IMR-90 (cell line): ENCODE results near the gene PLXNA4. TPM values are rescaled to one million over a fixed set of nuclear protein-coding genes. Genes with fewer than 3 reads are reported as not detected.

Experiments
- ATAC-seq: fragments of 200-7000 bp; cut with Tn5 transposase; 2 replicates; pipeline ENCODE4 v1.9.1; 2020; ENCODE audit warnings: low read depth, mild to moderate bottlenecking, moderate library complexity
- BruUV-seq: library from RNA; stranded (reverse); fragments of 400-500 nt; replicated peaks from 2 replicates; lab custom pipeline; 2021; lab: Mats Ljungman, UMichigan
- CTCF ChIA-PET: fragments of 300-600 bp; formaldehyde crosslinking; extraction: SDS; loops from one replicate; lab custom pipeline; 2021; ENCODE audit warnings: antibody characterized with exemption; lab: Yijun Ruan, JAX
- POLR2A ChIA-PET: fragments of 300-600 bp; sonication (Branson Sonifier 250); formaldehyde crosslinking; loops from one replicate; lab custom pipeline; 2022; ENCODE audit warnings: antibody characterized with exemption; ENCODE audit not compliant: unreplicated experiment; lab: Charles Lee
- DNase-seq: peaks from one replicate; pipeline ENCODE4 v3.0.0; 2013
- H2AFZ ChIP-seq: replicated peaks from 2 replicates; pipeline ENCODE3; 2013; ENCODE audit warnings: low read length, mild to moderate bottlenecking; ENCODE audit not compliant: poor library complexity
- H2AK5ac ChIP-seq: 2 replicates; pipeline ENCODE4 v1.6.1; 2013; ENCODE audit warnings: low read depth, low read length, inconsistent platforms
- H2AK9ac ChIP-seq: replicated peaks from 2 replicates; pipeline ENCODE3; 2013; ENCODE audit warnings: mild to moderate bottlenecking, low read depth, low read length, moderate library complexity; ENCODE audit not compliant: poor library complexity
- H2BK120ac ChIP-seq: 2 replicates; pipeline ENCODE4 v1.6.1; 2013; ENCODE audit warnings: low read depth, low read length, inconsistent platforms
- H2BK15ac ChIP-seq: 3 replicates; pipeline ENCODE4 v1.6.1; 2013; ENCODE audit warnings: low read depth, low read length, inconsistent platforms
- H2BK20ac ChIP-seq: 2 replicates; pipeline ENCODE4 v1.6.1; 2013; ENCODE audit warnings: low read depth, mild to moderate bottlenecking, inconsistent platforms, low read length, moderate library complexity
- H2BK5ac ChIP-seq: 2 replicates; pipeline ENCODE4 v1.6.1; 2013; ENCODE audit warnings: mild to moderate bottlenecking, low read depth, low read length, inconsistent platforms; ENCODE audit not compliant: poor library complexity, severe bottlenecking
- H3K14ac ChIP-seq: replicated peaks from 2 replicates; pipeline ENCODE4 v1.6.1; 2013; ENCODE audit warnings: low read depth, low read length, inconsistent platforms
- H3K18ac ChIP-seq: 2 replicates; pipeline ENCODE4 v1.6.1; 2013; ENCODE audit warnings: low read depth, low read length, control low read depth
- H3K23ac ChIP-seq: 2 replicates; pipeline ENCODE4 v1.6.1; 2013; ENCODE audit warnings: low read depth, low read length, inconsistent platforms
- H3K27ac ChIP-seq: 2 replicates; pipeline ENCODE4 v1.5.1; 2013; ENCODE audit warnings: mild to moderate bottlenecking, control low read depth, low read length; ENCODE audit not compliant: insufficient read depth
- H3K27me3 ChIP-seq: 2 replicates; pipeline ENCODE4 v1.6.1; 2013; ENCODE audit warnings: low read length; ENCODE audit not compliant: control insufficient read depth, insufficient read depth
- H3K36me3 ChIP-seq: 2 replicates; pipeline ENCODE4 v1.6.1; 2013; ENCODE audit warnings: low read length, mixed read lengths; ENCODE audit not compliant: control insufficient read depth, insufficient read depth
- H3K4ac ChIP-seq: 2 replicates; pipeline ENCODE4 v1.6.1; 2013; ENCODE audit warnings: low read depth, low read length, inconsistent platforms
- H3K4me1 ChIP-seq: 2 replicates; pipeline ENCODE4 v1.6.1; 2013; ENCODE audit warnings: low read length, mixed read lengths; ENCODE audit not compliant: control insufficient read depth, insufficient read depth
- H3K4me2 ChIP-seq: 2 replicates; pipeline ENCODE4 v1.6.1; 2013; ENCODE audit warnings: low read depth, mild to moderate bottlenecking, control low read depth, low read length, moderate library complexity
- H3K4me3 ChIP-seq: 2 replicates; pipeline ENCODE4 v1.5.1; 2013; ENCODE audit warnings: low read depth, mild to moderate bottlenecking, control low read depth, low read length, moderate library complexity; ENCODE audit not compliant: insufficient read depth
- H3K56ac ChIP-seq: 2 replicates; pipeline ENCODE4 v1.6.1; 2013; ENCODE audit warnings: low read length, inconsistent platforms; ENCODE audit not compliant: insufficient read depth; ENCODE audit errors: extremely low read depth
- H3K79me1 ChIP-seq, 2 experiments: 2 replicates each; pipeline ENCODE4 v1.6.1; 2013; ENCODE audit warnings: low read length in 2 of 2, inconsistent platforms in 1 of 2, low read depth in 1 of 2
- H3K9ac ChIP-seq: 2 replicates; pipeline ENCODE4 v1.6.1; 2013; ENCODE audit warnings: low read depth, low read length, control low read depth
- H3K9me1 ChIP-seq: 2 replicates; pipeline ENCODE4 v1.6.1; 2013; ENCODE audit warnings: low read length, inconsistent platforms; ENCODE audit not compliant: insufficient read depth
- H3K9me3 ChIP-seq: 2 replicates; pipeline ENCODE4 v1.6.1; 2013; ENCODE audit warnings: low read length; ENCODE audit not compliant: control insufficient read depth, insufficient read depth
- H4K20me1 ChIP-seq: 2 replicates; pipeline ENCODE4 v1.6.1; 2013; ENCODE audit warnings: low read length, inconsistent platforms; ENCODE audit not compliant: insufficient read depth
- H4K5ac ChIP-seq: 2 replicates; pipeline ENCODE4 v1.6.1; 2013; ENCODE audit warnings: mild to moderate bottlenecking, low read depth, low read length, control low read depth
- H4K8ac ChIP-seq, 2 experiments: 2 replicates each; pipeline ENCODE4 v1.6.1; 2013; ENCODE audit warnings: low read depth in 2 of 2, low read length in 2 of 2, control low read depth in 1 of 2, inconsistent platforms in 1 of 2
- H4K91ac ChIP-seq: 2 replicates; pipeline ENCODE4 v1.6.1; 2013; ENCODE audit warnings: low read depth, low read length, inconsistent platforms; ENCODE audit not compliant: insufficient read depth
- BHLHE40 ChIP-seq: fragments of 150-350 bp; IDR thresholded peaks from 2 replicates; pipeline ENCODE4 v1.6.1; 2016; ENCODE audit warnings: mild to moderate bottlenecking, low read depth, low read length
- CEBPB ChIP-seq: IDR thresholded peaks from 2 replicates; pipeline ENCODE4 v1.6.1; 2012; ENCODE audit warnings: low read depth, low read length, improper control_type of control experiment
- CHD1 ChIP-seq: IDR thresholded peaks from 2 replicates; pipeline ENCODE4 v1.6.1; 2012; ENCODE audit warnings: low read depth, low read length, improper control_type of control experiment
- CTCF ChIP-seq: conservative IDR thresholded peaks from 2 replicates; pipeline ENCODE4 v1.5.1; 2012; ENCODE audit warnings: mild to moderate bottlenecking, low read depth, low read length, improper control_type of control experiment
- FOS ChIP-seq: fragments of 150-350 bp; IDR thresholded peaks from 2 replicates; pipeline ENCODE4 v1.6.1; 2016; ENCODE audit warnings: low read depth, low read length
- MAFK ChIP-seq: IDR thresholded peaks from 2 replicates; pipeline ENCODE4 v1.6.1; 2012; ENCODE audit warnings: low read depth, low read length, improper control_type of control experiment
- MAZ ChIP-seq: IDR thresholded peaks from 2 replicates; pipeline ENCODE4 v1.6.1; 2012; ENCODE audit warnings: low read depth, mild to moderate bottlenecking, low read length, improper control_type of control experiment, moderate library complexity, borderline replicate concordance
- NFE2L2 ChIP-seq: fragments of 150-350 bp; IDR thresholded peaks from 2 replicates; pipeline ENCODE4 v1.6.1; 2016; ENCODE audit warnings: low read depth, mild to moderate bottlenecking, low read length
- POLR2A ChIP-seq: IDR thresholded peaks from 2 replicates; pipeline ENCODE4 v1.6.1; 2012; ENCODE audit warnings: mild to moderate bottlenecking, low read depth, low read length
- RAD21 ChIP-seq: IDR thresholded peaks from 2 replicates; pipeline ENCODE4 v1.6.1; 2012; ENCODE audit warnings: low read length, improper control_type of control experiment
- SMC3 ChIP-seq: fragments of 150-350 bp; IDR thresholded peaks from 2 replicates; pipeline ENCODE4 v1.6.1; 2016; ENCODE audit warnings: low read depth, mild to moderate bottlenecking, antibody characterized with exemption, low read length, moderate library complexity
- USF2 ChIP-seq: fragments of 150-350 bp; IDR thresholded peaks from 2 replicates; pipeline ENCODE4 v1.6.1; 2017; ENCODE audit warnings: mild to moderate bottlenecking, antibody characterized with exemption, low read length, low read depth
- WGBS, 2 experiments: methylation state at CpG; one replicate each; pipeline versions ENCODE4 v1.1.5 to v1.1.7; 2013; ENCODE audit warnings: missing lambda C conversion rate in 2 of 2; ENCODE audit not compliant: insufficient read length in 1 of 2; ENCODE audit errors: extremely low coverage in 2 of 2; 5-methylcytosine and 5-hydroxymethylcytosine counted together
- dilution Hi-C: fragments of 300-500 bp; cut with HindIII; formaldehyde crosslinking; loops from one replicate; pipeline ENCODE4 v1.14.3; 2018; ENCODE audit warnings: low sequenced_read_pairs; ENCODE audit not compliant: unreplicated experiment
- in situ Hi-C: fragments of 300-500 bp; cut with MboI; formaldehyde crosslinking; loops from 3 replicates; pipeline ENCODE4 v1.14.3; 2019; ENCODE audit warnings: low sequenced_read_pairs, inconsistent platforms, mixed read lengths
- intact Hi-C: fragments of 100-400 bp; cut with micrococcal nuclease; formaldehyde crosslinking; loops from 2 replicates; pipeline ENCODE4 v1.10.0; 2022
- polyA plus RNA-seq, 3 experiments: library from polyadenylated mRNA; depleted of rRNA; stranded (reverse); fragments of >200 nt; gene quantifications; 2 replicates each; pipeline ENCODE4 v1.2.3, GENCODE V29; 2012; ENCODE audit warnings: low replicate concordance in 1 of 3
- total RNA-seq: library from RNA; depleted of rRNA; stranded (reverse); fragments of >200 nt; gene quantifications from 2 replicates; pipeline ENCODE4 v1.2.3, GENCODE V29; 2012
- TF ChIP-seq, protein P1 (sequence below): fragments of 150-350 bp; IDR thresholded peaks from 2 replicates; pipeline ENCODE4 v1.6.1; 2016; ENCODE audit warnings: low read depth, mild to moderate bottlenecking, low read length, moderate library complexity, borderline replicate concordance

PLXNA4 gene
- total and polyA plus RNA-seq, 2 of the 4 experiments (the other 2 are of a cell fraction): under 0.01 TPM

- ATAC-seq (no peak), DNase-seq (no peak)
- TF ChIP-seq POLR2A (no peak), NFE2L2 (no peak), USF2 (no peak), CEBPB (no peak), SMC3 (no peak), MAZ (no peak), FOS (no peak), MAFK (no peak), RAD21 (no peak), CTCF (no peak), BHLHE40 (no peak), CHD1 (no peak)
- TF ChIP-seq, protein P1, sequence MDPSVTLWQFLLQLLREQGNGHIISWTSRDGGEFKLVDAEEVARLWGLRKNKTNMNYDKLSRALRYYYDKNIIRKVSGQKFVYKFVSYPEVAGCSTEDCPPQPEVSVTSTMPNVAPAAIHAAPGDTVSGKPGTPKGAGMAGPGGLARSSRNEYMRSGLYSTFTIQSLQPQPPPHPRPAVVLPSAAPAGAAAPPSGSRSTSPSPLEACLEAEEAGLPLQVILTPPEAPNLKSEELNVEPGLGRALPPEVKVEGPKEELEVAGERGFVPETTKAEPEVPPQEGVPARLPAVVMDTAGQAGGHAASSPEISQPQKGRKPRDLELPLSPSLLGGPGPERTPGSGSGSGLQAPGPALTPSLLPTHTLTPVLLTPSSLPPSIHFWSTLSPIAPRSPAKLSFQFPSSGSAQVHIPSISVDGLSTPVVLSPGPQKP: no peak
- H3K4me1 ChIP-seq: peaks cover 9% of the 10 kb centered on the region
- dilution Hi-C loops: no loop called here
- H3K9me3 ChIP-seq: no peaks in the 10 kb centered on the region
- H3K4ac ChIP-seq: no peak overlapping the region
- H3K27ac ChIP-seq: no peak overlapping the region
- intact Hi-C loops: no loop called here
- no peak overlapping the region for H2BK5ac ChIP-seq
- H2AK9ac ChIP-seq: no peak overlapping the region
- H3K4me3 ChIP-seq: no peak overlapping the region
- in situ Hi-C loops: no loop called here
- WGBS, 2 experiments: no CpG with 5 or more reads among the region's 1 CpG
- no peak overlapping the region for H3K9ac ChIP-seq
- no peak overlapping the region for H3K18ac ChIP-seq
- H2AK5ac ChIP-seq: no peak overlapping the region
- no peak overlapping the region for H3K14ac ChIP-seq
- no peak overlapping the region for H3K23ac ChIP-seq
- no peak overlapping the region for H4K5ac ChIP-seq
- H4K91ac ChIP-seq: no peak overlapping the region
- H3K36me3 ChIP-seq: no peaks in the 10 kb centered on the region
- POLR2A ChIA-PET: no interaction called here
- no peaks in the 10 kb centered on the region for H3K79me1 ChIP-seq
- peaks cover 20% of the 10 kb centered on the region for H3K27me3 ChIP-seq
- H2BK15ac ChIP-seq: no peak overlapping the region
- H3K9me1 ChIP-seq: no peaks in the 10 kb centered on the region
- H4K20me1 ChIP-seq: no peaks in the 10 kb centered on the region
- H3K56ac ChIP-seq: no peak overlapping the region
- H4K8ac ChIP-seq: no peak overlapping the region
- H3K4me2 ChIP-seq: no peak overlapping the region
- no peak overlapping the region for H2BK120ac ChIP-seq
- no peak overlapping the region for H2AFZ ChIP-seq
- H2BK20ac ChIP-seq: no peak overlapping the region
- CTCF ChIA-PET: interaction anchor here (0.6 to 1.0 kb wide), 2 partner anchors 19 to 137 kb away, joined by 3 read pairs; no protein-coding TSS in a partner anchor
- BruUV-seq: no TSS peak
Observed at GRCh38 chr7:132082394-132082793, 493.9 kb downstream of the PLXNA4 start.
